Cardiac fibroblast (primary cell): ENCODE measurements around the gene ASXL2.
"Not testable (repeated sequence)": the region's sequence is repeated elsewhere in the genome, so short reads cannot be mapped to it uniquely, and the experiment has no call there.

Experiments used
- DNase-seq, 2 donors: peaks; one replicate each; pipeline versions ENCODE4 v3.0.0 to v3.0.0-alpha.2; 2010; ENCODE audit warnings: low read depth in 2 of 2
- H3K4me3 ChIP-seq, 2 donors: replicated peaks in 1 of 2; 1 replicate in 1 of 2; 2 replicates in 1 of 2; pipeline ENCODE4 v1.5.1; 2011; ENCODE audit warnings: low read depth in 2 of 2, low read length in 2 of 2, mild to moderate bottlenecking in 2 of 2, moderate library complexity in 1 of 2
- CTCF ChIP-seq: IDR thresholded peaks from one replicate; pipeline ENCODE4 v1.5.1; 2011; ENCODE audit warnings: low read depth, mild to moderate bottlenecking, low read length, inconsistent platforms

ASXL2 gene

GRCh38 chr2:25912851-25913695 lies 34.8 kb upstream of the ASXL2 start:
- DNase-seq, result peak; percentile 33 to 70
- no peak overlapping the region for H3K4me3 ChIP-seq
- TF ChIP-seq CTCF, result no peak

GRCh38 chr2:25909574-25909973 lies 31.3 kb upstream of the ASXL2 start:
- not testable (repeated sequence) for H3K4me3 ChIP-seq, DNase-seq

- no peak for DNase-seq
- no peak overlapping the region for H3K4me3 ChIP-seq
- TF ChIP-seq CTCF, result no peak
These were observed 26.8 kb upstream of the ASXL2 start for GRCh38 chr2:25905126-25905525.

GRCh38 chr2:25903216-25903776 lies 25.0 kb upstream of the ASXL2 start:
- TF ChIP-seq CTCF, result no peak
- no peak overlapping the region for H3K4me3 ChIP-seq
- DNase-seq, result no peak

GRCh38 chr2:25899404-25899970 lies 21.2 kb upstream of the ASXL2 start:
- TF ChIP-seq CTCF, result no peak
- DNase-seq, result peak; percentile 21 to 22
- H3K4me3 ChIP-seq, result no peak overlapping the region

- no peak overlapping the region for H3K4me3 ChIP-seq
- no peak for TF ChIP-seq CTCF
- DNase-seq, result no peak
These were observed 19.2 kb upstream of the ASXL2 start for GRCh38 chr2:25897506-25897905.

- not testable (repeated sequence) for DNase-seq, H3K4me3 ChIP-seq
These were observed 18.0 kb upstream of the ASXL2 start for GRCh38 chr2:25896308-25896707.

GRCh38 chr2:25895610-25896009 lies 17.3 kb upstream of the ASXL2 start:
- H3K4me3 ChIP-seq, result no peak overlapping the region
- TF ChIP-seq CTCF, result no peak
- no peak for DNase-seq
